IPS-NIHi7 (cell line): Measurements from ENCODE around the gene KCNQ5.

Experiments
- DNase-seq: peaks from one replicate; pipeline ENCODE4 v3.0.0; 2012; ENCODE audit warnings: mixed read lengths; ENCODE audit errors: extremely low spot score

KCNQ5 gene

DNA sequence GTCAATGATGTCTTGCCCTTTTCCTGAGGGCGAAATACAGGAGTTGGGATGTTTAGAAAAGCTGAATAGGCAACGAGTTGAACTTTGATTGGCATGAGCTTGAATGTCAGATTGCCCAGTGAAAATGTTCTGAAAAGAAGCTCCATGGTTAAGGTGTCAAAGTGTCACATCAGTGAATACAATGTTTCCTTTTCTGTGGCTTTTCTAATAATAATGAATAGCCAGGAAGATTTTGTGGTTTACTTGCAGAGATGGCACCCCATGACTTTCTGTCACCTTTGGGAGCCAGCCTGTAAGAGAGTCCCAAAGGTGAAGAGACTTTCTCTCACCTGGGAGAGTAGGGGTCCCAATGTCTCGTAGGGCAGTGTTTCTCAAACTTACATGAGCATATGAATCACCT, 119.2 kb downstream of the KCNQ5 start:
- DNase-seq: no peak

DNA sequence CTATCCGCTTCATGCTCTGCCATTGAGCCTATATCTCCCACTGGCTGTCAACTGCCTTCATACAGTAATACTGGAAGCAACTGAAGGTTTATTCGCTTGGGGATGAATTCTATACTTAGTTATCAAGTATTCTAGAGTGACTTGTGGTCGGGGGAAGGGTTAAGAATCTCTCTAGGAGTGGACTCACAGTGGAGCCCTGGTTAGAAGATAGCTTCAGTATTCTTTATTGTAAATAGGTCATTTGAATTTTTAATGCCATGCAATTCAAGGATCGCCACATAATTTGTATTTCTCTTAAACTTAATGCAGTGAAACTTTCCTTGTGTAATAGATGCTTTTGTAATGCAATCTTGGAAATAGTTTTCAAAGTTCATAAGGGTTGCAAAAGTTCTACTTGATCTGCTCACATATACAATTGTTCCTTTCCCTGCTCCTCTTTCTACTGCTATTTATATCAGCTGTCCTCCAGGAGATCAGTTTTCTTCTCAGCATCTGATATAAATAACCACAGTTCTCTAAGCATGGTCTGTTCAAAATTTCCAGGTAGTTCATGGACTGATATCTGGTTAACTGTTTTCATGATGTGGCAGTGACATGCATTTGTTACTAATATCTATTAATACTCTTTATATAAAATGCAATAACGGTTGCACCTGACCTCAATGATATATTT, 120.3 kb downstream of the KCNQ5 start:
- no peak for DNase-seq

GRCh38 chr6:72746276-72746675, 124.4 kb downstream of the KCNQ5 start:
- no peak for DNase-seq

DNA sequence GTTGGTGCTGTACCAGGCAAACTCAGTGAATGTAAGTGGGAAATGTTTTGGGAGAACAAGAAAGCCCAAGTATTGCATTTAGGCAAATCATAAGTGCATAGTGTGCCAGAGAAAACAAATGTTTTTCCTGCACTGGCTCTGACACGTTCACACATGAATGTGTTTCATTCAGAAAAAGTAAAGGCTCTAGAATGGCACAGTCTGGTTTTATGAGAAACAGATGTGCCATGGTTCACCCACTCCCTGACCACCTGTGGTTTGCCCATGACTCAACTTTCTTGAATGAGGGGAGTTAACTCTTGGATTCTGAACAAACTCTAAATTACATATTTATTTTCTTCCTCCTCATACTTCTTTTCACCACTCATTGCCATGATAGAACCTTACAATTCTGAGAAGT, 126.9 kb downstream of the KCNQ5 start:
- no peak for DNase-seq

DNA sequence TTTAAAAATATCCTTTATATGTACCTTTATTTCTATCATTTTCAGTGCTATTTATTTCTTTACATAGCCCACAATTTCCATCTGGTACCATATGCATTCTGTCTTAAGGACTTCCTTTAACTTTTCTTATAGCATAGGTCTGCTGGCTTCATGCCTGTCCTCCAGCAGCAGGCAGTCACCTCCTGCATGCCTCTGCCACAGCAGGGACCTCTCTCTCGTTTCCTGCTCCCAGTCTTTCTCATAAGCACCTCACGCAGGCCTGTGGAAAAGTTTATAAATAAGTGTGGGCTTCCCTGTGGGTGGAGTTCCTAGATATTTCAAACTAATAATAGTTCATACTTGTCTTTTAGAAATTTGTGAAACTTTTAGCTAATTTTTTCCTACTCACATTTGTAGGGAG, 133.9 kb downstream of the KCNQ5 start:
- DNase-seq: peak; percentile 23

DNA sequence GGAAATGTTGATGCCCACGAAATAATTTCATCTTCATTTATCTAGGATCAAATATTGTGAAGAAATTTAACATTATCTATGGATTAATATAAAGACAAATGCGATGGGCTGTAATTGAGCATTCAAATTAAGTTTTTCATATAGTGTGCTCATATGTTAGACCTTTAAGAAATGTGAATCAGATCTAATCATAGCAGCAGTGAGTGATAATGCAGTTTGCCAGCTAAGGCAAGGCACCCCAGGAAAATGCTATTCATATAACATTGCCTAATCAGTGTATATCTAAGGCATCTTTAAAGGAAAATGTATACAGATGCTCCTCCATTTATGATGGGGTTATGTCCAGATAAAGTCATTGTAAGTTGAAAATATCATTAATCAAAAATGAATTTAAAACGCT, 135.2 kb downstream of the KCNQ5 start:
- DNase-seq: no peak

GRCh38 chr6:72757926-72758325, 136.1 kb downstream of the KCNQ5 start:
- DNase-seq: no peak

DNA sequence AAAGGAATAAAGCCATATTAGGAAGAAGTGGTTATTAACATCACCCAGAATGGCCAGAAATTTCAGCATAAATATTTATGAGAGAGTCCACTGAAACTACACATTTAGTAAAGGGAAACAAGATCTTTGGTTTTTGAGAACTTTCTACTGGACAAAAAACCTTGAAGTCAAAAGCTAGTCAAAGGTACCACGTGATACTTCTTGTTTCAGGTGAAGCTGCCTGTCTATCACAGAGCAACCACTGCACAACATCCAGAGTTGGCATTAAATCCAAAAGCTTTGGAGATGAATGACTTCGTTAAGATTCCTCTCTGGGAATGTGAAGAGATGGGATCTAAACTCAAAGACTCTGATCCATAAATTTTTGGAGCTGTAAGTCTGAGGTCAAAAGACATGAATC, 137.0 kb downstream of the KCNQ5 start:
- DNase-seq: no peak

GRCh38 chr6:72760114-72760793, 138.4 kb downstream of the KCNQ5 start:
- no peak for DNase-seq

- no peak for DNase-seq
These were observed 139.9 kb downstream of the KCNQ5 start for GRCh38 chr6:72761761-72762160.

- DNase-seq: no peak
These were observed 147.7 kb downstream of the KCNQ5 start for GRCh38 chr6:72769459-72770125.

- no peak for DNase-seq
These were observed 149.1 kb downstream of the KCNQ5 start for GRCh38 chr6:72770959-72771358.

GRCh38 chr6:72776456-72776855, 154.6 kb downstream of the KCNQ5 start:
- no peak for DNase-seq

- DNase-seq: no peak
These were observed 159.8 kb downstream of the KCNQ5 start for GRCh38 chr6:72781624-72782023.

GRCh38 chr6:72783035-72783434, 161.2 kb downstream of the KCNQ5 start:
- no peak for DNase-seq

DNA sequence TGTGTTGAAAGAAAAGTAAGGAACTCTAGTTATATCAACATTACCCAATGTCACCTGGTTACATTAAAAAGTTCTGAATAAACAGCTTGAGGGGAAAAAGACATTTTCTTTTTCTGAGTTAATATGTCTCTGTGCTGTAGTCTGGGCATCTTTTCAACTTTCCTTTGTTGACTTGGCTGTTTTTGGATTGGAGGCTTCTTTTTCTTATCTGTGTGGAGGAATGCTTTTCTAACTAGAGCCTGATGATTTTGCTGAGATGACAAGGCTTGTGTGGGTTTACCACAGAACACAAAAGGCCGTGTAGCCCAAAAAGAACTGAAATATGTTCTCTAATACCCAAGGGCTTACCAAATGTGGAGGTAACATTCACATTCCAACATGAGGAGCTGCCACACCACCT, 161.8 kb downstream of the KCNQ5 start:
- DNase-seq: no peak

DNA sequence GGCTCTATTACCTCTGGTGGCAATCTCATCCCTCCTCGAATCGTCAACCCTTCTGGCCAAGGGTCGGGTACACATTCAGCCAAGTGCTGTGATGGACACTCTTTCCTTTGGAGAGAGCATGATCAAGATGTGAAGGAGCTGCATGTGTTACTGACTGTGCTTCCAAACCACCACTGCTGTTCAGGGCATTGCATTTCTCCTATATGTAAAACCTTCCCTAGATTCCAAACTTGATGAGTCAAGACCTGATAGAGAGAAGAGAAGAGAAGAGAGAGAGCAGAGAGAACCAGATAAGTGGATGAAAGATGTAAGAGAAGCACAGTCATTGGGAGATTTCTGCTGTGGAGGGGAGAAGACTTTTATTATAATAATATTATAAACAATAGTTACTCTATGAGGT, 162.2 kb downstream of the KCNQ5 start:
- DNase-seq: no peak

- no peak for DNase-seq
These were observed 162.7 kb downstream of the KCNQ5 start for GRCh38 chr6:72784581-72784980.

DNA sequence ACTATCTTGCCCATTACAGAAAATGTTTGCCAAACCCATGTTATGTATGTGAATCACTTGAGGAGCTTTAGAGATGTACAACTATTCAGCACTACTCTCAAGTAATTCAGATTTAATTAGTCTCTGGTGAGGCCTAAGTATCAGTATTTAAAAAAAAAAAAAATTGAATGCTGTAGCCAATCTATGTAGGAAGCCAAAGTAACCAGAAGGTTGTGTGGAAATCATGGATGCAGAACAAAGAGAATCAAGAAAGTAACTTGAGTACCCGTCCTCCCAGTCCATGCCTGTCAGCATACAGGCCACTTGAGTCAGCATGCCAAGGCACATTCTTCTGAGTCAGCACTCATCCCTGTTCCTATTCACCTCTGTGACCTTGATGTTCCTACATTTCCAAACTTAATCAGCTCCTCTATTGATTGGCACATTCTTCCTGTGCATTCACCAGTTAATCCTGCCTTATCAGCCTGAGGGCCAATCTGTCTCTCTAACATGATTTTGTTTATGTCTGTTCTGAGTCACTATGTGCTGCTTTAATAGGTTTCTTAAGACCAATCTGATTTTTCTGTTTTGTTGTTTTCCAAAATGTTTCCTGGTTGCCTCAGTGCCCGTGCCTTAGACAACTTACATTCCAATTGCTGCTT, 165.6 kb downstream of the KCNQ5 start:
- peak; percentile 33 for DNase-seq

DNA sequence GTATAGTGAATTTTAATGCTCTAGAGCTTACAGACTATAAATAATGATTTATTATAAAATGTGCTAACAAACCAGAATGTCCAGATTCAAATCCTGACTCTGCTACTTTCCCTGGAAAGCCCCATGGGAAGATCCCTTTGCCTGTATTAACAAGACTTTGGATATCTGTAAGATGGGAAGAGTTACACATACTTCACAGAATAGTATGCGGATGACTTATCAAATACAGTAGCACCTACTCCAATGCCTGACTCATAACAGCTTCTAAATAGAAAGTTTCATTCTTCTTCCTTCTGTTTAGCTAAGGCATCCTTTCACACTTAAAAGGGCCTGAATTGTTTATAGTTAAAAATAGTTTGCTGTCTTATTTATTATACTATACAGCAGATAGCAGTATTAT, 166.3 kb downstream of the KCNQ5 start:
- DNase-seq: no peak

DNA sequence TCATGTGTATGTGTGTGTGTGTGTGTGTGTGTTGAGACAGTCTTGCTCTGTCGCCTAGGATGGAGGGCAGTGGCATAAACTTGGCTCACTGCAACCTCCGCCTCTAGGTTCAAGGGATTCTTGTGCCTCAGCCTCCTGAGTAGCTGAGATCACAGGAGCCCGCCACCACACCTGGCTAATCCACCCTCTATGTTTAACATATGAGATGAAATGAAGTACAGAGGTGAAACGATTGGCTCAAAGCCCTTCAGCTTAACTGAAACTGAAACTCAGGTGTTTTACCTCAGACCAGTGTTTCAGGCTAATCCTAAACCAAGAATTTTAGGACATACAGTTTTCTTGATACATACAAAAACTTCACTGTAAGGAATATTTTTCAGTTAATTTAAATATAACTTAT, 167.3 kb downstream of the KCNQ5 start:
- DNase-seq: no peak

DNA sequence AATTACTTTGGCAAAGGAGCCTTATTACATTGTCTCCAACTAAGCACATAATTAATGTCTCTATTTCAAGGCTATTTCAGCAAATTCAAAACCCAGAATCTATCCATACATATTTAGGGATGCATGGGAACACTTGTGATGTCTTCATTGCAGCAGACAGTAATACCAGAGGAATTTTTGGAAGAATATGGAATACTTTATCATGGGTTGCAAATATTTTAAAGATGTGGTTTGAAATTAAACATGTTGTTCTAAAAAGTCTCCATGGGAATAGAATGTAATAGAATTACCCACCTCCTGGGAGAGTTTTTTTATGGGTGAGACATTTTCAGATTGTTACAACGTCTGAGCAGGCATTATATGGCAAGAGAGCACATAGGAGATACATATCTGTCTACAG, 170.8 kb downstream of the KCNQ5 start:
- DNase-seq: no peak
